HEK293 (cell line): ENCODE measurements around the gene TMEM47.

ENCODE experiments used
- CTCF ChIA-PET: fragments of 350-600 bp; formaldehyde crosslinking; extraction: SDS; loops from one replicate; lab custom pipeline; 2021; ENCODE audit warnings: antibody characterized with exemption; lab: Yijun Ruan, JAX
- POLR2A ChIA-PET: fragments of 300-600 bp; formaldehyde crosslinking; extraction: SDS; loops from one replicate; lab custom pipeline; 2020; ENCODE audit warnings: antibody characterized with exemption, inconsistent platforms; lab: Yijun Ruan, JAX
- H3K27ac ChIP-seq: fragments of 200-500 bp; sonication (Bioruptor generic); 2 replicates; pipeline ENCODE4 v1.5.1; 2014; ENCODE audit warnings: low read depth, low read length, control low read depth, inconsistent platforms; ENCODE audit errors: extremely low read depth
- H3K36me3 ChIP-seq, 2 experiments: fragments of 200-500 bp in 1 of 2; sonication (Bioruptor generic) in 1 of 2; 1 replicate in 1 of 2; 2 replicates in 1 of 2; pipeline ENCODE4 v1.5.1; 2014 to 2017; ENCODE audit warnings: inconsistent platforms in 2 of 2, low read length in 2 of 2; ENCODE audit not compliant: control insufficient read depth in 2 of 2, insufficient read depth in 1 of 2
- H3K4me1 ChIP-seq: fragments of 200-500 bp; sonication (Bioruptor generic); 2 replicates; pipeline ENCODE4 v1.5.1; 2014; ENCODE audit warnings: mild to moderate bottlenecking, low read length, inconsistent platforms; ENCODE audit not compliant: control insufficient read depth, insufficient read depth
- H3K4me3 ChIP-seq: 2 replicates; pipeline ENCODE4 v1.5.1; 2011; ENCODE audit warnings: low read depth, mild to moderate bottlenecking, control low read depth, low read length, moderate library complexity
- H3K9me3 ChIP-seq: fragments of 200-500 bp; sonication (Bioruptor generic); 2 replicates; pipeline ENCODE4 v1.5.1; 2014; ENCODE audit warnings: low read depth, low read length, inconsistent platforms; ENCODE audit not compliant: control insufficient read depth, insufficient read depth
- GLI2 ChIP-seq: fragments of 450-650 bp; formaldehyde crosslinking; IDR thresholded peaks from 2 replicates; pipeline ENCODE4; 2017; ENCODE audit warnings: missing biosample characterization, missing genetic modification characterization, low read depth, borderline replicate concordance
- KLF9 ChIP-seq: fragments of 450-650 bp; formaldehyde crosslinking; IDR thresholded peaks from 2 replicates; pipeline ENCODE4 v1.5.1; 2016; ENCODE audit warnings: missing biosample characterization, missing genetic modification characterization, low read depth
- SCRT1 ChIP-seq: fragments of 450-650 bp; formaldehyde crosslinking; IDR thresholded peaks from 2 replicates; pipeline ENCODE4 v1.5.1; 2016; ENCODE audit warnings: missing biosample characterization, missing genetic modification characterization, borderline replicate concordance
- SP3 ChIP-seq: fragments of 450-650 bp; formaldehyde crosslinking; IDR thresholded peaks from 2 replicates; pipeline ENCODE4 v1.5.1; 2016; ENCODE audit warnings: missing biosample characterization, missing genetic modification characterization
- TCF7L2 ChIP-seq: IDR thresholded peaks from 2 replicates; pipeline ENCODE4 v1.6.1; 2011; ENCODE audit warnings: low read depth, mild to moderate bottlenecking, inconsistent platforms, low read length, moderate library complexity, borderline replicate concordance
- WT1 ChIP-seq: fragments of 450-650 bp; formaldehyde crosslinking; IDR thresholded peaks from 2 replicates; pipeline ENCODE4 v1.5.1; 2016; ENCODE audit warnings: missing biosample characterization, missing genetic modification characterization
- ZBTB8A ChIP-seq: fragments of 450-650 bp; formaldehyde crosslinking; IDR thresholded peaks from 2 replicates; pipeline ENCODE4 v1.5.1; 2016; ENCODE audit warnings: missing biosample characterization, missing genetic modification characterization
- ZFHX2 ChIP-seq: fragments of 450-650 bp; formaldehyde crosslinking; conservative IDR thresholded peaks from 2 replicates; pipeline ENCODE4 v1.5.1; 2016; ENCODE audit warnings: missing biosample characterization, missing genetic modification characterization
- ZNF10 ChIP-seq: fragments of 450-650 bp; formaldehyde crosslinking; IDR thresholded peaks from 2 replicates; pipeline ENCODE4 v1.5.1; 2017; ENCODE audit warnings: missing biosample characterization, missing genetic modification characterization
- ZNF174 ChIP-seq: fragments of 450-650 bp; formaldehyde crosslinking; IDR thresholded peaks from 2 replicates; pipeline ENCODE4 v1.5.0; 2017; ENCODE audit warnings: missing biosample characterization, mild to moderate bottlenecking, missing genetic modification characterization
- ZNF19 ChIP-seq: fragments of 450-650 bp; formaldehyde crosslinking; IDR thresholded peaks from 2 replicates; pipeline ENCODE4; 2016; ENCODE audit warnings: missing biosample characterization, missing genetic modification characterization, low read depth
- ZNF223 ChIP-seq: fragments of 450-650 bp; formaldehyde crosslinking; IDR thresholded peaks from 2 replicates; pipeline ENCODE4 v1.5.1; 2016; ENCODE audit warnings: missing biosample characterization, missing genetic modification characterization
- ZNF23 ChIP-seq: fragments of 450-650 bp; formaldehyde crosslinking; IDR thresholded peaks from 2 replicates; pipeline ENCODE4 v1.5.1; 2016; ENCODE audit warnings: missing biosample characterization, missing genetic modification characterization, borderline replicate concordance
- ZNF248 ChIP-seq: fragments of 450-650 bp; formaldehyde crosslinking; IDR thresholded peaks from 2 replicates; pipeline ENCODE4 v1.5.1; 2017; ENCODE audit warnings: missing biosample characterization, missing genetic modification characterization
- ZNF274 ChIP-seq, 2 experiments: fragments of 200-500 bp in 1 of 2; fragments of 450-650 bp in 1 of 2; sonication (Bioruptor generic) in 1 of 2; formaldehyde crosslinking in 1 of 2; IDR thresholded peaks; 2 replicates each; pipeline versions ENCODE4 v1.5.1 to v1.6.1; 2014 to 2016; ENCODE audit warnings: borderline replicate concordance in 1 of 2, inconsistent platforms in 1 of 2, low read length in 1 of 2, missing biosample characterization in 1 of 2, missing genetic modification characterization in 1 of 2
- ZNF391 ChIP-seq: fragments of 450-650 bp; formaldehyde crosslinking; IDR thresholded peaks from 2 replicates; pipeline ENCODE4 v1.5.1; 2016; ENCODE audit warnings: low read depth, missing biosample characterization, missing genetic modification characterization, borderline replicate concordance
- ZNF433 ChIP-seq: fragments of 450-650 bp; formaldehyde crosslinking; IDR thresholded peaks from 2 replicates; pipeline ENCODE4 v1.5.1; 2016; ENCODE audit warnings: missing biosample characterization, missing genetic modification characterization, low read depth
- ZNF473 ChIP-seq: fragments of 450-650 bp; formaldehyde crosslinking; IDR thresholded peaks from 2 replicates; pipeline ENCODE4 v1.5.1; 2017; ENCODE audit warnings: missing biosample characterization, missing genetic modification characterization
- ZNF624 ChIP-seq: fragments of 450-650 bp; formaldehyde crosslinking; IDR thresholded peaks from 2 replicates; pipeline ENCODE4 v1.5.1; 2017; ENCODE audit warnings: missing biosample characterization, missing genetic modification characterization
- ZNF776 ChIP-seq: fragments of 450-650 bp; formaldehyde crosslinking; IDR thresholded peaks from 2 replicates; pipeline ENCODE4 v1.5.0; 2017; ENCODE audit warnings: missing biosample characterization, missing genetic modification characterization, borderline replicate concordance
- ZNF785 ChIP-seq: fragments of 450-650 bp; formaldehyde crosslinking; IDR thresholded peaks from 2 replicates; pipeline ENCODE4 v1.5.1; 2016; ENCODE audit warnings: missing biosample characterization, missing genetic modification characterization
- ZNF791 ChIP-seq: fragments of 450-650 bp; formaldehyde crosslinking; IDR thresholded peaks from 2 replicates; pipeline ENCODE4 v1.5.1; 2016; ENCODE audit warnings: missing biosample characterization, missing genetic modification characterization
- ZNF843 ChIP-seq: fragments of 450-650 bp; formaldehyde crosslinking; IDR thresholded peaks from 2 replicates; pipeline ENCODE4 v1.5.1; 2016; ENCODE audit warnings: missing biosample characterization, missing genetic modification characterization
- ZSCAN23 ChIP-seq: fragments of 450-650 bp; formaldehyde crosslinking; IDR thresholded peaks from 2 replicates; pipeline ENCODE4 v1.5.1; 2016; ENCODE audit warnings: missing biosample characterization, missing genetic modification characterization
- ZXDB ChIP-seq: fragments of 450-650 bp; formaldehyde crosslinking; IDR thresholded peaks from 2 replicates; pipeline ENCODE4 v1.5.1; 2016; ENCODE audit warnings: missing biosample characterization, missing genetic modification characterization
- TF ChIP-seq, protein P1 (sequence below): fragments of 450-650 bp; formaldehyde crosslinking; IDR thresholded peaks from 2 replicates; pipeline ENCODE4 v1.5.1; 2016; ENCODE audit warnings: missing biosample characterization, missing genetic modification characterization, low read depth
- TF ChIP-seq, protein P2 (sequence below): fragments of 450-650 bp; formaldehyde crosslinking; IDR thresholded peaks from 2 replicates; pipeline ENCODE4 v1.5.1; 2016; ENCODE audit warnings: missing biosample characterization, missing genetic modification characterization
- TF ChIP-seq, protein P3 (sequence below): fragments of 450-650 bp; formaldehyde crosslinking; IDR thresholded peaks from 2 replicates; pipeline ENCODE4 v1.5.1; 2016; ENCODE audit warnings: missing biosample characterization, missing genetic modification characterization
- TF ChIP-seq, protein P4 (sequence below): fragments of 450-650 bp; formaldehyde crosslinking; IDR thresholded peaks from 2 replicates; pipeline ENCODE4 v1.5.1; 2016; ENCODE audit warnings: missing biosample characterization, missing genetic modification characterization

TMEM47 gene

DNA sequence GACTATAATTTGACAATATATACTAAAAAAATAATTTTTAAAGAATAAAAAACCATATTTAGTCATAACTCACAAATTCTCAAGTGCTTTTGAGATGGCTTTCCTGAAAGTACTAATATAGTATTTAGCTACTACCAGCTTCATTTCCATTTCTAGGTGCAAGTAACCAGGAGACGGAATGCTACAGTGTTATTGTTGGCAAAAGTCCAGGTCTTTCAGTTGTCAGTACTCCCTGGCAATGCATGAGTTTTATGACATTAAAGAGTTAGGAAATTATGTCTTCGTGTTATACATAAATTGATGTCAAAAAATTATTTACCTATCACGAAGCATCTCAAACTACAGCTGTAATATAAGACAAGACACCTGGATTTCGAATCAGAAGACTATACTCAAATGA is 45.0 kb downstream of the TMEM47 start (continued):
- TF ChIP-seq, protein P1, sequence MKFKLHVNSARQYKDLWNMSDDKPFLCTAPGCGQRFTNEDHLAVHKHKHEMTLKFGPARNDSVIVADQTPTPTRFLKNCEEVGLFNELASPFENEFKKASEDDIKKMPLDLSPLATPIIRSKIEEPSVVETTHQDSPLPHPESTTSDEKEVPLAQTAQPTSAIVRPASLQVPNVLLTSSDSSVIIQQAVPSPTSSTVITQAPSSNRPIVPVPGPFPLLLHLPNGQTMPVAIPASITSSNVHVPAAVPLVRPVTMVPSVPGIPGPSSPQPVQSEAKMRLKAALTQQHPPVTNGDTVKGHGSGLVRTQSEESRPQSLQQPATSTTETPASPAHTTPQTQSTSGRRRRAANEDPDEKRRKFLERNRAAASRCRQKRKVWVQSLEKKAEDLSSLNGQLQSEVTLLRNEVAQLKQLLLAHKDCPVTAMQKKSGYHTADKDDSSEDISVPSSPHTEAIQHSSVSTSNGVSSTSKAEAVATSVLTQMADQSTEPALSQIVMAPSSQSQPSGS, result no peak
- no peak for TF ChIP-seq ZNF10
- TF ChIP-seq ZNF391 (tag by site-specific recombination), result no peak
- no peak for TF ChIP-seq SP3
- no peak for TF ChIP-seq ZNF791 (tag by site-specific recombination)

DNA sequence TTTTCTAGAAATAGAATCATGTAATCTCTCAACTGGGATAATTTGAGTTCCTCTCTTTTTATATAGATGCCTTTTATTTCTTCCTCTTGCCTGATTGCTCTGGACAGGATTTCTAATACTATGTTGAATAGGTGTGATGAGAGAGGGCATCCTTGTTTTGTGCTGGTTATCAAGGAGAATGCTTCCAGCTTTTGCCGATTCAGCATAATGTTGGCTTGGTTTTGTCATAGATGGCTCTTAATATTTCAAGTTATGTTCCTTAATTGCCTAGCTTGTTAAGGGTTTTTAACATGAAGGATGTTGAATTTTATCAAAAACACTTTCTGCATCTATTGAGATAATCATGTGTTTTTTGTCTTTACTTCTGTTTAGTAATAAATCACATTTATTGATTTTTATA is 58.7 kb downstream of the TMEM47 start:
- CTCF ChIA-PET, result interaction anchor here (0.6 to 1.0 kb wide), 2 partner anchors 11 to 40 kb away, joined by 3 read pairs; no protein-coding TSS in a partner anchor
- no peak for TF ChIP-seq TCF7L2
- TF ChIP-seq, protein P2, sequence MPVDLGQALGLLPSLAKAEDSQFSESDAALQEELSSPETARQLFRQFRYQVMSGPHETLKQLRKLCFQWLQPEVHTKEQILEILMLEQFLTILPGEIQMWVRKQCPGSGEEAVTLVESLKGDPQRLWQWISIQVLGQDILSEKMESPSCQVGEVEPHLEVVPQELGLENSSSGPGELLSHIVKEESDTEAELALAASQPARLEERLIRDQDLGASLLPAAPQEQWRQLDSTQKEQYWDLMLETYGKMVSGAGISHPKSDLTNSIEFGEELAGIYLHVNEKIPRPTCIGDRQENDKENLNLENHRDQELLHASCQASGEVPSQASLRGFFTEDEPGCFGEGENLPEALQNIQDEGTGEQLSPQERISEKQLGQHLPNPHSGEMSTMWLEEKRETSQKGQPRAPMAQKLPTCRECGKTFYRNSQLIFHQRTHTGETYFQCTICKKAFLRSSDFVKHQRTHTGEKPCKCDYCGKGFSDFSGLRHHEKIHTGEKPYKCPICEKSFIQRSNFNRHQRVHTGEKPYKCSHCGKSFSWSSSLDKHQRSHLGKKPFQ, result no peak
- TF ChIP-seq ZNF223 (tag by site-specific recombination), result no peak
- TF ChIP-seq ZNF624 (tag by site-specific recombination), result no peak
- TF ChIP-seq, protein P3, sequence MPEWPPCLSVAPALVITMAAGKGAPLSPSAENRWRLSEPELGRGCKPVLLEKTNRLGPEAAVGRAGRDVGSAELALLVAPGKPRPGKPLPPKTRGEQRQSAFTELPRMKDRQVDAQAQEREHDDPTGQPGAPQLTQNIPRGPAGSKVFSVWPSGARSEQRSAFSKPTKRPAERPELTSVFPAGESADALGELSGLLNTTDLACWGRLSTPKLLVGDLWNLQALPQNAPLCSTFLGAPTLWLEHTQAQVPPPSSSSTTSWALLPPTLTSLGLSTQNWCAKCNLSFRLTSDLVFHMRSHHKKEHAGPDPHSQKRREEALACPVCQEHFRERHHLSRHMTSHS (tag by site-specific recombination), result no peak
- TF ChIP-seq WT1 (tag by site-specific recombination), result no peak
- no peak for TF ChIP-seq ZNF843 (tag by site-specific recombination)
- no peak for TF ChIP-seq ZNF776
- TF ChIP-seq ZNF785, result no peak
- TF ChIP-seq ZNF274 (IDR thresholded peaks at IDR 0.05; ENCODE audit: low read length), result no peak
- no peak for TF ChIP-seq ZNF274 (tag by site-specific recombination; IDR thresholded peaks at IDR 0.05; ENCODE audit: borderline replicate concordance)
- TF ChIP-seq ZSCAN23 (tag by site-specific recombination), result no peak

DNA sequence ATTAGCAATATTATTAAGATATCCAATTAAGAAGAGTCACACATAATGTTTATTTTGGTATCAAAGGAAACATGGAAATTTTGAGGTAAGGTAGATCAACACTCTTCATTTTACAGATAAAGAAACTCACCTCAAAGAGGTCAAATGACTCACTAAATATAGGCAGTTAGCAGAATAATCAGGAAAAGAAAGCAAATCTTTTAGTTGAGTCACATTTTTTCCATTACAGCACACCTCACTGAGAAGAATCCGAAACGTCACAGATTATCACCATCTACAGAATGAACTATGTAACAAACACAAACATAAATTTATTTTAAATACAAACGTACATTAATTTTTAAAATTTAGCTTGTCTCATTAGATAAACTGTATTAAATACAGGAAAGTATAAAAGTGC is 70.1 kb downstream of the TMEM47 start:
- H3K9me3 ChIP-seq, result no peaks in the 10 kb centered on the region

More for the DNA sequence above, 58.7 kb downstream of the TMEM47 start:
- H3K4me3 ChIP-seq, result no peak overlapping the region
- H3K27ac ChIP-seq, result no peak overlapping the region
- no peaks in the 10 kb centered on the region for H3K36me3 ChIP-seq
- no peaks in the 10 kb centered on the region for H3K4me1 ChIP-seq
- POLR2A ChIA-PET, result no interaction called here
- H3K9me3 ChIP-seq, result no peaks in the 10 kb centered on the region

More for the DNA sequence above, 70.1 kb downstream of the TMEM47 start:
- Histone ChIP-seq H3K36me3 (no peaks in the 10 kb centered on the region), H3K27ac (no peak overlapping the region), H3K4me1 (no peaks in the 10 kb centered on the region), H3K4me3 (no peak overlapping the region)
- ChIA-PET CTCF (interaction anchor here (0.6 to 0.7 kb wide), 2 partner anchors 12 to 26 kb away, joined by 3 to 4 read pairs; no protein-coding TSS in a partner anchor), POLR2A (no interaction called here)
- TF ChIP-seq TCF7L2, result no peak
- TF ChIP-seq, protein P2, result no peak
- no peak for TF ChIP-seq ZNF19 (tag by site-specific recombination)
- no peak for TF ChIP-seq ZNF433 (tag by site-specific recombination)
- TF ChIP-seq ZNF23, result no peak
- TF ChIP-seq ZXDB (tag by site-specific recombination), result no peak
- TF ChIP-seq KLF9, result no peak
- TF ChIP-seq ZBTB8A (tag by site-specific recombination), result no peak
- TF ChIP-seq ZNF473 (tag by site-specific recombination), result no peak
- no peak for TF ChIP-seq ZNF248
- TF ChIP-seq, protein P4, sequence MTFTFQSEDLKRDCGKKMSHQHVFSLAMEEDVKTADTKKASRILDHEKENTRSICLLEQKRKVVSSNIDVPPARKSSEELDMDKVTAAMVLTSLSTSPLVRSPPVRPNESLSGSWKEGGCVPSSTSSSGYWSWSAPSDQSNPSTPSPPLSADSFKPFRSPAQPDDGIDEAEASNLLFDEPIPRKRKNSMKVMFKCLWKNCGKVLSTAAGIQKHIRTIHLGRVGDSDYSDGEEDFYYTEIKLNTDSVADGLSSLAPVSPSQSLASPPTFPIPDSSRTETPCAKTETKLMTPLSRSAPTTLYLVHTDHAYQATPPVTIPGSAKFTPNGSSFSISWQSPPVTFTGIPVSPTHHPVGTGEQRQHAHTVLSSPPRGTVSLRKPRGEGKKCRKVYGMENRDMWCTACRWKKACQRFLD, result no peak
- TF ChIP-seq GLI2 (tag by site-specific recombination), result no peak
- TF ChIP-seq SCRT1 (tag by site-specific recombination), result no peak
- TF ChIP-seq ZNF174, result no peak
- no peak for TF ChIP-seq ZFHX2 (tag by site-specific recombination)
